ENCODE measurements around the gene NDUFA12. TPM values are rescaled to one million over a fixed set of nuclear protein-coding genes. Genes with fewer than 3 reads are reported as not detected.

Gene NDUFA12
- polyA plus RNA-seq, 1 experiment = 188 TPM

- Histone ChIP-seq H3K9me3 (ENCODE audit: control insufficient read depth, insufficient read depth, low read length) (no peaks in the 10 kb centered on the region), H3K27ac (ENCODE audit: low read depth, low read length) (no peak overlapping the region), H3K27me3 (ENCODE audit: control insufficient read depth, insufficient read depth, low read length) (no peaks in the 10 kb centered on the region), H3K4me3 (ENCODE audit: low read depth, low read length) (no peak overlapping the region)
- no peak for TF ChIP-seq CTCF (IDR thresholded peaks at IDR 0.05; ENCODE audit: low read depth, low read length)
- ChIA-PET POLR2A (no interaction called here), CTCF (no interaction called here)
- no peak for DNase-seq (ENCODE audit: low read depth, low spot score)
Measured at GRCh38 chr12:95017482-95017881, 14.0 kb upstream of the NDUFA12 start.

GRCh38 chr12:95016120-95016519 lies 12.6 kb upstream of the NDUFA12 start:
- ChIA-PET POLR2A (no interaction called here), CTCF (interaction anchor here (0.5 kb wide), 1 partner anchor 667 kb away, joined by 3 read pairs; no protein-coding TSS in a partner anchor)
- no peak for DNase-seq (ENCODE audit: low read depth, low spot score)

GRCh38 chr12:95014554-95014953 lies 11.1 kb upstream of the NDUFA12 start:
- H3K9me3 ChIP-seq (ENCODE audit: control insufficient read depth, insufficient read depth, low read length) = no peaks in the 10 kb centered on the region
- no peak for DNase-seq (ENCODE audit: low read depth, low spot score)
- H3K27me3 ChIP-seq (ENCODE audit: control insufficient read depth, insufficient read depth, low read length) = no peaks in the 10 kb centered on the region
- no peak overlapping the region for H3K27ac ChIP-seq (ENCODE audit: low read depth, low read length)
- POLR2A ChIA-PET = no interaction called here
- TF ChIP-seq CTCF (IDR thresholded peaks at IDR 0.05; ENCODE audit: low read depth, low read length) = no peak
- CTCF ChIA-PET = no interaction called here
- no peak overlapping the region for H3K4me3 ChIP-seq (ENCODE audit: low read depth, low read length)

More at GRCh38 chr12:95016120-95016519, 12.6 kb upstream of the NDUFA12 start:
- Histone ChIP-seq H3K27ac (ENCODE audit: low read depth, low read length) (no peak overlapping the region), H3K4me3 (ENCODE audit: low read depth, low read length) (no peak overlapping the region), H3K9me3 (ENCODE audit: control insufficient read depth, insufficient read depth, low read length) (no peaks in the 10 kb centered on the region), H3K27me3 (ENCODE audit: control insufficient read depth, insufficient read depth, low read length) (no peaks in the 10 kb centered on the region)
- TF ChIP-seq CTCF (IDR thresholded peaks at IDR 0.05; ENCODE audit: low read depth, low read length) = no peak

GRCh38 chr12:95006206-95006605 lies 2.7 kb upstream of the NDUFA12 start:
- Histone ChIP-seq H3K27me3 (ENCODE audit: control insufficient read depth, insufficient read depth, low read length) (no peaks in the 10 kb centered on the region), H3K27ac (ENCODE audit: low read depth, low read length) (no peak overlapping the region), H3K4me3 (ENCODE audit: low read depth, low read length) (no peak overlapping the region), H3K9me3 (ENCODE audit: control insufficient read depth, insufficient read depth, low read length) (peaks cover 11% of the 10 kb centered on the region)
- no peak for TF ChIP-seq CTCF (IDR thresholded peaks at IDR 0.05; ENCODE audit: low read depth, low read length)
- DNase-seq (ENCODE audit: low read depth, low spot score) = no peak
- POLR2A ChIA-PET = no interaction called here
- CTCF ChIA-PET = no interaction called here

GRCh38 chr12:95004610-95005009 lies 1.1 kb upstream of the NDUFA12 start:
- POLR2A ChIA-PET = interaction anchor here (1.7 kb wide), 1 partner anchor 11 kb away, joined by 7 read pairs; no protein-coding TSS in a partner anchor
- H3K27me3 ChIP-seq (ENCODE audit: control insufficient read depth, insufficient read depth, low read length) = no peaks in the 10 kb centered on the region
- H3K4me3 ChIP-seq (ENCODE audit: low read depth, low read length) = no peak overlapping the region
- peaks cover 11% of the 10 kb centered on the region for H3K9me3 ChIP-seq (ENCODE audit: control insufficient read depth, insufficient read depth, low read length)
- no peak overlapping the region for H3K27ac ChIP-seq (ENCODE audit: low read depth, low read length)
- TF ChIP-seq CTCF (IDR thresholded peaks at IDR 0.05; ENCODE audit: low read depth, low read length) = no peak
- DNase-seq (ENCODE audit: low read depth, low spot score) = no peak
- CTCF ChIA-PET = no interaction called here

Data from AG04450 (cell line).